Retina (tissue), 1 donor: Measurements from ENCODE around the gene STN1.
"Not testable (repeated sequence)": the region's sequence is repeated elsewhere in the genome, so short reads cannot be mapped to it uniquely, and the experiment has no call there.

ENCODE experiments used
- DNase-seq: peaks from one replicate; pipeline ENCODE4 v3.0.0-alpha.2; 2016

STN1 gene

GRCh38 chr10:103858360-103858759 lies 59.6 kb downstream of the STN1 start:
- no peak for DNase-seq

DNA sequence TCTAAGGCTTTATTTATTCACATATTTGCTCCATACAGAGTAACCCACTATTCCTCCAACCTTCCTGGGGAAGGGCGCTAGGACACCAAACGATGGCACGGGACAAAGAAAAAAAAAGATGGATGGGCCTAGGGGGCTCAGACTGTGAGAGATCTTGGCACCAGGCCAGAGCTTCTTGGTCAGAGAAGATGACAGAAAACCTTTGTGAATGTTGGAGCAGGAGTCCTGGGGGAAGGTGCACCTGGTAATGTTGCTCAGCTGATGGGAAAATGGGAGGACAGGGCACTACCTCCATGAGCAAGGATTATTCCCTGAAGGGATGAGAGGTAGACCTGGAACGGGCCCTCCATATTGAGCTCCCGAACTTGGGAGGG lies 61.2 kb downstream of the STN1 start:
- DNase-seq = no peak

- DNase-seq = peak; percentile 64
Measured at GRCh38 chr10:103855852-103856796, 61.9 kb downstream of the STN1 start.

- DNase-seq = no peak
Measured at GRCh38 chr10:103855424-103855823, 62.6 kb downstream of the STN1 start, which contains the start of gene SH3PXD2A. TSS of gene SH3PXD2A (minus strand) at chr10:103855576. CDS start at chr10:103855266, 310 bp downstream.

- peak; percentile 76 for DNase-seq
Measured at GRCh38 chr10:103854686-103855391, 63.1 kb downstream of the STN1 start.

- peak; percentile 74 for DNase-seq
Measured at GRCh38 chr10:103854265-103854685, 63.7 kb downstream of the STN1 start.

- DNase-seq = no peak
Measured at GRCh38 chr10:103853428-103854264, 64.3 kb downstream of the STN1 start.

DNA sequence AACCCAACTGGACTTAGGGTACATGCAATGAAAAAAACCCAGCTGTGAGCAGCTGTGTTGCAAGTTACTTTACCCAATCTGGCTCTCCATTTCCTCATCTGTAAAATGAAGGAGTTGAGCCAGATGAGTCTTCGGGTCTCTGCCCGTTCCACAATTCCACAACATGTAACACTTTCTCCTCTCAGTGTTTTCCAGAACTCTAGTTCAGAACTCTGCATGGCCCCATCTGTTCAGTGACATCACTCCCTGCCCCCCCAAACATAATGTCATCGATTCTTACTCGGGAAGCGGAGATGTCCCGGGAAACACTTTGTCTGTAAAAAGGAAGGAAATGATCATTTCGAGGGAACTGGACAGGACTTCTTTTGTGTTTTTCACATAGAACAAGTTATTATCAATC lies 65.1 kb downstream of the STN1 start:
- DNase-seq = no peak

GRCh38 chr10:103852189-103852711 lies 65.7 kb downstream of the STN1 start:
- DNase-seq = no peak

- DNase-seq = no peak
Measured at GRCh38 chr10:103851261-103851660, 66.7 kb downstream of the STN1 start.

DNA sequence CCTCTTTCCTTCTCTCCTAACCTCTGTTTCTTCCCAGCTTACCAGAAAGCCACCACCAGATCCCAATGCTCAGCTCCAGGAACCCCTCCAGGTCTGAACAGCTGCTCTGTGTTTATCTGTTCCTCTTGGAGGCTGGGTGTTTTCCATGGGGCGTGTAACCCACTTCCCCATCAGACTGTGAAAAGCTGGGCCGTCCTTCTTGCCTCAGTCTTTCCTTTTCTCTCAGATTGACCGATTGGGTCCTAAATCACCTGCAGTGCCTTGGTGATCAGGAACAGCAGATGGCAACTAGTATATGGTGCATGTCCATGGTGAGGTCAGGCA lies 67.5 kb downstream of the STN1 start:
- no peak for DNase-seq

- no peak for DNase-seq
Measured at GRCh38 chr10:103849880-103850571, 68.0 kb downstream of the STN1 start.

- DNase-seq = no peak
Measured at GRCh38 chr10:103849212-103849877, 68.6 kb downstream of the STN1 start.

GRCh38 chr10:103847909-103848468 lies 70.0 kb downstream of the STN1 start:
- DNase-seq = no peak

DNA sequence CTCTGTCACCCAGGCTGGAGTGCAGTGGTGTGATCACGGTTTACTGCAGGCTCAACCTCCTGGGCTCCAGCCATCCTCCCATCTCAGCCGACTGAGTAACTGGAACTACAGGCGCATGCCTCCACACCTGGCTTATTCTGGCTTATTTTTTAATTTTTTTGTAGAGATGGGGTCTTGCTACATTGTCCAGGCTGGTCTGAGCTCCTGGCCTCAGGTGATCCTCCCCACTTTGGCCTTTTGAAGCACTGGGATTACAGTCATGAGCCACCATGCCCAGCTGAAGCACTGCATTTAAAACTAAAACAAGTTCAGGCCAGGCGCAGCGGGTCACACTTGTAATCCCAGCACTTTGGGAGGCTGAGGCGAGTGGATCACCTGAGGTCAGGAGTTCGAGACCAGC lies 70.6 kb downstream of the STN1 start:
- no peak for DNase-seq

GRCh38 chr10:103845972-103846371 lies 72.0 kb downstream of the STN1 start:
- DNase-seq = no peak

DNA sequence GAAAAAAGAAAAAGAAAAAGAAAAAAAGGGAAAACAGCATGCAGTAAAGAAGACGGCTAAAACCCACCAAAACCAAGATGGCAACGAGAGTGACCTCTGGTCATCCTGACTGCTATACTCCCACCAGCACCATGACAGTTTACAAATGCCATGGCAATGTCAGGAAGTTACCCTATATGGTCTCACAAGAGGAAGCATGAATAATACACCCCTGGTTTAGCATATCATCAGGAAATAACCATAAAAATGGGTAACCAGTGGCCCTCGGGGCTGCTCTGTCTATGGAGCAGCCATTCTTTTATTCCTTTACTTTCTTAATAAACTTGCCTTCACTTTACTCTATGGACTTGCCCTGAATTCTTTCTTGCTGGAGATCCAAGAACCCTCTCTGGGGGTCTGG lies 72.6 kb downstream of the STN1 start:
- not testable (repeated sequence) for DNase-seq

GRCh38 chr10:103843854-103844570 lies 74.0 kb downstream of the STN1 start:
- no peak for DNase-seq

GRCh38 chr10:103843045-103843444 lies 74.9 kb downstream of the STN1 start:
- no peak for DNase-seq

DNA sequence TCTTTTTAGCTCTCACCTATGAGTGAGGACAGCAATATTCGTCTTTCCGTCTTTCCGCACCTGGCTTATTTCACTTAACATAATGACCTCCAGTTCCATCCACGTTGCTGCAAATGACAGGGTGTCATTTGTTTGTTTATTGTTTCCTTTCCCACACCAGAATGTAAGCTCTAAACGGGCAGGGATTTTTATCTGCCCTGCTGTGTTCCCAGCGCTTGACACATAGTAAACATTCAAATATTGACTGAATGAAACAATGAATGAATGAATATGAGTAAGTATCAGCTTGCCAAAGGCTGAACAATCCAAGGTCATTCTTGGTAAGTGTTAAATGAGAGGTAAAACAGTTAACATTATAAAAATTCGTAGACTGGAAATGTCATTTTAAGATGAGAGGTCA lies 75.4 kb downstream of the STN1 start:
- no peak for DNase-seq

DNA sequence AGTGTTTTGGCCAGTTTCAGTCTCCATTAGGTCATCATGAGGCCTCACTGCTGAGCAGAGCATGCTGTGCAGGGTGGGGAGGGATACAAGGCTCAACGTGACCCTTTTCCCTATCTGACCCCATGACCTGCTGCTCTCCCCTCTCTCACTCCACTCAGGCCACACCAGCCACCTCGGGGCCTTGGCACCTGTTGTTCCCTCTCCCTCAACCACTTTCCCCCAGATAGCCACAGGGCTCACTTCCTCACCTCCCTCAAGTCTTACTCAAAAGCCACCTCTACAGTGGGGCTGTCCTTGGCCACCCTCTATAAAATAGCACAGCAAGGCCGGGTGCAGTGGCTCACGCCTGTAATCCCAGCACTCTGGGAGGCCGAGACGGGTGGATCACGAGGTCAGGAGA lies 76.5 kb downstream of the STN1 start:
- DNase-seq = no peak
